NCI-H460 (cell line): ENCODE results near the gene NUDT7. TPM values are rescaled to one million over a fixed set of nuclear protein-coding genes. Genes with fewer than 3 reads are reported as not detected.

Source experiments
- DNase-seq: peaks from one replicate; pipeline ENCODE4 v3.0.0-alpha.2; 2016; ENCODE audit warnings: low read depth; ENCODE audit errors: extremely low read depth
- total RNA-seq: library from RNA; depleted of rRNA; stranded (reverse); fragments of >200 nt; shearing (Covaris generic); gene quantifications from 2 replicates; pipeline ENCODE4 v1.2.3, GENCODE V29; 2014

Gene NUDT7
- total RNA-seq, 1 experiment from 2014 or later = 4.1 TPM

GRCh38 chr16:77723108-77723514 lies 797 bp downstream of the NUDT7 start:
- no peak for DNase-seq

- DNase-seq = no peak
Measured at GRCh38 chr16:77724174-77724573, 1.9 kb downstream of the NUDT7 start.

GRCh38 chr16:77729951-77730350 lies 7.6 kb downstream of the NUDT7 start:
- DNase-seq = no peak

- DNase-seq = no peak
Measured at GRCh38 chr16:77732241-77732946, 10.1 kb downstream of the NUDT7 start.

GRCh38 chr16:77736879-77737278 lies 14.6 kb downstream of the NUDT7 start:
- no peak for DNase-seq

GRCh38 chr16:77738706-77739558 lies 16.6 kb downstream of the NUDT7 start:
- DNase-seq = no peak

- no peak for DNase-seq
Measured at GRCh38 chr16:77739559-77739892, 17.2 kb downstream of the NUDT7 start.

- no peak for DNase-seq
Measured at GRCh38 chr16:77744141-77744540, 21.8 kb downstream of the NUDT7 start.

- DNase-seq = no peak
Measured at GRCh38 chr16:77745972-77746371, 23.7 kb downstream of the NUDT7 start.

- no peak for DNase-seq
Measured at GRCh38 chr16:77748421-77749005, 26.2 kb downstream of the NUDT7 start.

GRCh38 chr16:77749415-77749814 lies 27.1 kb downstream of the NUDT7 start:
- no peak for DNase-seq

GRCh38 chr16:77758046-77758445 lies 35.7 kb downstream of the NUDT7 start:
- no peak for DNase-seq

- no peak for DNase-seq
Measured at GRCh38 chr16:77758508-77758907, 36.2 kb downstream of the NUDT7 start.

GRCh38 chr16:77759201-77759600 lies 36.9 kb downstream of the NUDT7 start:
- no peak for DNase-seq

- no peak for DNase-seq
Measured at GRCh38 chr16:77759821-77760220, 37.5 kb downstream of the NUDT7 start.

- DNase-seq = no peak
Measured at GRCh38 chr16:77760800-77761199, 38.5 kb downstream of the NUDT7 start.

- DNase-seq = no peak
Measured at GRCh38 chr16:77761204-77761603, 38.9 kb downstream of the NUDT7 start.

- DNase-seq = no peak
Measured at GRCh38 chr16:77762262-77762661, 39.9 kb downstream of the NUDT7 start.

- DNase-seq = no peak
Measured at GRCh38 chr16:77763994-77764393, 41.7 kb downstream of the NUDT7 start.

- no peak for DNase-seq
Measured at GRCh38 chr16:77767211-77767610, 44.9 kb downstream of the NUDT7 start.

GRCh38 chr16:77767826-77768225 lies 45.5 kb downstream of the NUDT7 start:
- DNase-seq = no peak
